Measurements from ENCODE around the gene LYG2. TPM values are rescaled to one million over a fixed set of nuclear protein-coding genes. Genes with fewer than 3 reads are reported as not detected.
"Not testable (repeated sequence)": the region's sequence is repeated elsewhere in the genome, so short reads cannot be mapped to it uniquely, and the experiment has no call there.

Gene LYG2
- total RNA-seq (2021; fragmentation: NEBNext Ultra II Directional; extraction: Animal tissue kit (Norgen Biotek cat#: 25700)), result not detected
- long read RNA-seq, result 0 reads

- no peaks in the 10 kb centered on the region for H3K36me3 Mint-ChIP-seq (ENCODE audit: low read depth)
- no peaks in the 10 kb centered on the region for H3K9me3 Mint-ChIP-seq
- no peak for DNase-seq
- H3K27me3 Mint-ChIP-seq (ENCODE audit: insufficient read depth), result peaks cover 2% of the 10 kb centered on the region
- no peaks in the 10 kb centered on the region for H3K4me1 Mint-ChIP-seq (ENCODE audit: low read depth)
- TF ChIP-seq CTCF (IDR thresholded peaks at IDR 0.05), result no peak
- no peak within 1 kb of the TSS for H3K27ac Mint-ChIP-seq
- no peak within 1 kb of the TSS for H3K4me3 Mint-ChIP-seq
Measured at GRCh38 chr2:99255491-99256318, at the start of gene LYG2. Gene LYG2, minus strand, starts transcription at chr2:99255666. Its CDS starts 1,406 bp downstream, at chr2:99254260.

GRCh38 chr2:99301097-99301496 is 45.6 kb upstream of the LYG2 start, which contains the start of gene LYG1:
Gene LYG1, minus strand, starts transcription at chr2:99301197. Its CDS starts 5,527 bp downstream, at chr2:99295670.
- DNase-seq; H3K4me1 Mint-ChIP-seq (ENCODE audit: low read depth); H3K4me3 Mint-ChIP-seq; H3K36me3 Mint-ChIP-seq (ENCODE audit: low read depth); H3K27ac Mint-ChIP-seq; H3K27me3 Mint-ChIP-seq (ENCODE audit: insufficient read depth); H3K9me3 Mint-ChIP-seq: not testable (repeated sequence)

GRCh38 chr2:99299580-99299979 is 44.1 kb upstream of the LYG2 start:
- Mint-ChIP-seq H3K4me1 (ENCODE audit: low read depth) (peaks cover 7% of the 10 kb centered on the region; the same call in 1 of the 2 replicates), H3K4me3 (no peak overlapping the region), H3K27ac (no peak overlapping the region), H3K36me3 (ENCODE audit: low read depth) (no peaks in the 10 kb centered on the region), H3K27me3 (ENCODE audit: insufficient read depth) (no peaks in the 10 kb centered on the region; the same call in 1 of the 2 replicates), H3K9me3 (no peaks in the 10 kb centered on the region)
- DNase-seq, result no peak
- no peak for TF ChIP-seq CTCF (IDR thresholded peaks at IDR 0.05)

- Mint-ChIP-seq H3K4me1 (ENCODE audit: low read depth) (peaks cover 7% of the 10 kb centered on the region; the same call in 1 of the 2 replicates), H3K27me3 (ENCODE audit: insufficient read depth) (no peaks in the 10 kb centered on the region; the same call in 1 of the 2 replicates), H3K36me3 (ENCODE audit: low read depth) (no peaks in the 10 kb centered on the region), H3K27ac (no peak overlapping the region), H3K9me3 (no peaks in the 10 kb centered on the region), H3K4me3 (no peak overlapping the region)
- DNase-seq, result no peak
- no peak for TF ChIP-seq CTCF (IDR thresholded peaks at IDR 0.05)
Measured at GRCh38 chr2:99297994-99298393, 42.5 kb upstream of the LYG2 start.

- H3K27ac Mint-ChIP-seq, result no peak overlapping the region
- peaks cover 4% of the 10 kb centered on the region; the same call in 1 of the 2 replicates for H3K4me1 Mint-ChIP-seq (ENCODE audit: low read depth)
- DNase-seq, result no peak
- peaks cover 2% of the 10 kb centered on the region; the same call in 1 of the 2 replicates for H3K27me3 Mint-ChIP-seq (ENCODE audit: insufficient read depth)
- TF ChIP-seq CTCF (IDR thresholded peaks at IDR 0.05), result no peak
- no peak overlapping the region for H3K4me3 Mint-ChIP-seq
- peaks cover 1% of the 10 kb centered on the region; the same call in 1 of the 2 replicates for H3K9me3 Mint-ChIP-seq
- H3K36me3 Mint-ChIP-seq (ENCODE audit: low read depth), result peaks cover 5% of the 10 kb centered on the region
Measured at GRCh38 chr2:99285526-99285925, 30.1 kb upstream of the LYG2 start.

Data from HFFc6 (cell line).